Activated T-helper 17 cell treated with anti-CD3 and anti-CD28 coated beads, Interleukin-2, amount 50 U/mL, for 72 hours (primary cell): Measurements from ENCODE around the gene APOE. TPM values are rescaled to one million over a fixed set of nuclear protein-coding genes. Genes with fewer than 3 reads are reported as not detected.
A peak's percentile ranks its signal among the peaks of the same experiment; 100 is the strongest.
"Not testable (repeated sequence)": the region's sequence is repeated elsewhere in the genome, so short reads cannot be mapped to it uniquely, and the experiment has no call there.

Experiments used
- ATAC-seq: fragments of 150-1000 bp; cut with Tn5 transposase; replicated peaks from 2 replicates; pipeline ENCODE4 v1.10.0; 2021; ENCODE audit warnings: mild to moderate bottlenecking, moderate library complexity
- H3K27ac Mint-ChIP-seq: one replicate; pipeline ENCODE4 v1.8.0; 2022; ENCODE audit warnings: mixed read lengths
- H3K27me3 Mint-ChIP-seq: one replicate; pipeline ENCODE4 v1.8.0; 2022; ENCODE audit warnings: mixed read lengths
- H3K36me3 Mint-ChIP-seq: one replicate; pipeline ENCODE4 v1.8.0; 2022; ENCODE audit warnings: low read depth, mild to moderate bottlenecking, mixed read lengths
- H3K4me1 Mint-ChIP-seq: one replicate; pipeline ENCODE4 v1.8.0; 2022; ENCODE audit warnings: mixed read lengths
- H3K4me3 Mint-ChIP-seq: one replicate; pipeline ENCODE4 v1.8.0; 2022; ENCODE audit warnings: mild to moderate bottlenecking, mixed read lengths
- H3K9me3 Mint-ChIP-seq: one replicate; pipeline ENCODE4 v1.8.0; 2022; ENCODE audit warnings: mixed read lengths
- total RNA-seq, 2 donors: library from RNA; stranded (reverse); gene quantifications; one replicate each; pipeline ENCODE4 v1.2.3, GENCODE V29; 2022

APOE gene
- 1 to 10 TPM in 1 of 2 donors, under 1 TPM in 1; 0.91 to 2.2 TPM for total RNA-seq

GRCh38 chr19:44905437-44906160, at the start of gene APOE:
Gene APOE, plus strand, starts transcription at chr19:44905796. Its CDS starts 829 bp downstream, at chr19:44906625.
- Mint-ChIP-seq H3K27ac (peak within 1 kb of the TSS; percentile 62), H3K4me3 (no peak within 1 kb of the TSS), H3K9me3 (no peaks in the 10 kb centered on the region), H3K27me3 (peaks cover 10% of the 10 kb centered on the region), H3K4me1 (peaks cover 6% of the 10 kb centered on the region), H3K36me3 (peaks cover 28% of the 10 kb centered on the region)
- ATAC-seq, result no peak

- Mint-ChIP-seq H3K4me1 (no peaks in the 10 kb centered on the region), H3K27me3 (no peaks in the 10 kb centered on the region), H3K4me3 (no peak overlapping the region), H3K36me3 (no peaks in the 10 kb centered on the region), H3K27ac (no peak overlapping the region), H3K9me3 (no peaks in the 10 kb centered on the region)
- ATAC-seq, result no peak
These were observed 49.0 kb upstream of the APOE start for GRCh38 chr19:44856421-44857083.

- no peak overlapping the region for H3K4me3 Mint-ChIP-seq
- H3K27me3 Mint-ChIP-seq, result no peaks in the 10 kb centered on the region
- no peaks in the 10 kb centered on the region for H3K4me1 Mint-ChIP-seq
- H3K9me3 Mint-ChIP-seq, result no peaks in the 10 kb centered on the region
- H3K27ac Mint-ChIP-seq, result no peak overlapping the region
- no peak for ATAC-seq
- H3K36me3 Mint-ChIP-seq, result no peaks in the 10 kb centered on the region
These were observed 47.8 kb upstream of the APOE start for GRCh38 chr19:44857837-44858236.

DNA sequence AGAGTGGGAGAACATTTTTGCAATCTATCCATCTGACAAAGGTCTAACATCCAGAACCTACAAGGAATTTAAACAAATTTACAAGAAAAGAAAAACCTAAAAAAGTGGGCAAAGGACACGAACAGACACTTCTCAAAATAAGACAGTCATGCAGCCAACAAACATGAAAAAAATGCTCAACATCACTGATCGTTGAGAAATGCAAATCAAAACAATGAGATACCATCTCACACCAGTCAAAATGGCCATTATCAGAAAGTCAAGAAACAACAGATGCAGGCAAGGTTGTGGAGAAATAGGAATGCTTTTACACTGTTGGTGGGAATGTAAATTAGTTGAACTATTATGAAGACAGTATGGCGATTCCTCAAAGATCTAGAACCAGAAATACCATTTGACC, 44.0 kb upstream of the APOE start:
- not testable (repeated sequence) for H3K27ac Mint-ChIP-seq, H3K9me3 Mint-ChIP-seq, H3K27me3 Mint-ChIP-seq, ATAC-seq, H3K36me3 Mint-ChIP-seq, H3K4me3 Mint-ChIP-seq, H3K4me1 Mint-ChIP-seq

- Mint-ChIP-seq H3K9me3 (no peaks in the 10 kb centered on the region), H3K4me1 (no peaks in the 10 kb centered on the region), H3K4me3 (no peak overlapping the region), H3K27ac (no peak overlapping the region), H3K36me3 (no peaks in the 10 kb centered on the region), H3K27me3 (no peaks in the 10 kb centered on the region)
- ATAC-seq, result no peak
These were observed 41.6 kb upstream of the APOE start for GRCh38 chr19:44863990-44864389.

GRCh38 chr19:44865196-44865767, 40.3 kb upstream of the APOE start:
- Mint-ChIP-seq H3K4me3 (no peak overlapping the region), H3K9me3 (no peaks in the 10 kb centered on the region), H3K27ac (no peak overlapping the region), H3K4me1 (no peaks in the 10 kb centered on the region), H3K36me3 (no peaks in the 10 kb centered on the region), H3K27me3 (no peaks in the 10 kb centered on the region)
- no peak for ATAC-seq

- Mint-ChIP-seq H3K4me3 (no peak overlapping the region), H3K4me1 (no peaks in the 10 kb centered on the region), H3K9me3 (no peaks in the 10 kb centered on the region), H3K27me3 (no peaks in the 10 kb centered on the region), H3K27ac (no peak overlapping the region), H3K36me3 (no peaks in the 10 kb centered on the region)
- no peak for ATAC-seq
These were observed 38.9 kb upstream of the APOE start for GRCh38 chr19:44866664-44867063.

DNA sequence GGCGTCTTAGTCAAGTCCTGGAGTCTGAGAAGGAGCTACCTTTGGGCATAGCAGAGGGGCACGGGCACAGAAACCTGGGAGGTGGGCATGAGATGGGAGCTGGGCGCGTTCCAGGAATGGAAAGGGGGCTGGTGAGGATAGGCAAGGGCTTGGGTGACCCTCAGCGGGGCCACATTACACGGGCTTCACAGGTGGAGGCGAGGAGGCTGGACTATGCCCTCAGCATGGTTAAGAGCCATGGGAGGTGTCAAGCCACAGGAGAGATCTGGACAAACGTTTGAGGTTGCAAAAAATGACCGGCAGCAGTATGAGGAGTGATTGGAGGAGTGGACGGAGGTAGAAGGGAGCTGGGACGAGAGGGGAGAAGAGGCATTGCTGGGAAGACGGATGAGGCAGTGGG, 38.0 kb upstream of the APOE start:
- no peaks in the 10 kb centered on the region for H3K4me1 Mint-ChIP-seq
- no peak for ATAC-seq
- no peaks in the 10 kb centered on the region for H3K36me3 Mint-ChIP-seq
- H3K4me3 Mint-ChIP-seq, result no peak overlapping the region
- H3K27ac Mint-ChIP-seq, result no peak overlapping the region
- no peaks in the 10 kb centered on the region for H3K27me3 Mint-ChIP-seq
- H3K9me3 Mint-ChIP-seq, result no peaks in the 10 kb centered on the region

- Mint-ChIP-seq H3K4me1 (no peaks in the 10 kb centered on the region), H3K27ac (peak overlapping the region; percentile 58), H3K36me3 (no peaks in the 10 kb centered on the region), H3K9me3 (no peaks in the 10 kb centered on the region), H3K4me3 (no peak overlapping the region), H3K27me3 (no peaks in the 10 kb centered on the region)
- no peak for ATAC-seq
These were observed 35.7 kb upstream of the APOE start for GRCh38 chr19:44869733-44870470.

GRCh38 chr19:44871809-44872208, 33.8 kb upstream of the APOE start:
- H3K4me3 Mint-ChIP-seq, result no peak overlapping the region
- peaks cover 6% of the 10 kb centered on the region for H3K4me1 Mint-ChIP-seq
- H3K27me3 Mint-ChIP-seq, result no peaks in the 10 kb centered on the region
- H3K9me3 Mint-ChIP-seq, result no peaks in the 10 kb centered on the region
- no peak for ATAC-seq
- no peak overlapping the region for H3K27ac Mint-ChIP-seq
- H3K36me3 Mint-ChIP-seq, result no peaks in the 10 kb centered on the region

GRCh38 chr19:44872661-44873060, 32.9 kb upstream of the APOE start:
- no peaks in the 10 kb centered on the region for H3K36me3 Mint-ChIP-seq
- H3K27me3 Mint-ChIP-seq, result no peaks in the 10 kb centered on the region
- peaks cover 11% of the 10 kb centered on the region for H3K4me1 Mint-ChIP-seq
- H3K27ac Mint-ChIP-seq, result no peak overlapping the region
- H3K4me3 Mint-ChIP-seq, result no peak overlapping the region
- no peaks in the 10 kb centered on the region for H3K9me3 Mint-ChIP-seq
- no peak for ATAC-seq

- H3K4me3 Mint-ChIP-seq, result no peak overlapping the region
- peaks cover 11% of the 10 kb centered on the region for H3K4me1 Mint-ChIP-seq
- no peak overlapping the region for H3K27ac Mint-ChIP-seq
- no peaks in the 10 kb centered on the region for H3K9me3 Mint-ChIP-seq
- H3K36me3 Mint-ChIP-seq, result no peaks in the 10 kb centered on the region
- ATAC-seq, result no peak
- H3K27me3 Mint-ChIP-seq, result no peaks in the 10 kb centered on the region
These were observed 31.3 kb upstream of the APOE start for GRCh38 chr19:44874317-44874716.

GRCh38 chr19:44875666-44876451, 29.7 kb upstream of the APOE start:
- Mint-ChIP-seq H3K4me3 (no peak overlapping the region), H3K27me3 (no peaks in the 10 kb centered on the region), H3K4me1 (peaks cover 11% of the 10 kb centered on the region), H3K9me3 (no peaks in the 10 kb centered on the region), H3K36me3 (no peaks in the 10 kb centered on the region), H3K27ac (peak overlapping the region; percentile 30)
- ATAC-seq, result no peak

GRCh38 chr19:44876930-44877535, 28.6 kb upstream of the APOE start:
- Mint-ChIP-seq H3K36me3 (no peaks in the 10 kb centered on the region), H3K27me3 (no peaks in the 10 kb centered on the region), H3K9me3 (no peaks in the 10 kb centered on the region), H3K4me1 (peaks cover 11% of the 10 kb centered on the region), H3K27ac (peak overlapping the region; percentile 30), H3K4me3 (no peak overlapping the region)
- no peak for ATAC-seq
